ENCODE results near the gene MED6. TPM values are rescaled to one million over a fixed set of nuclear protein-coding genes. Genes with fewer than 3 reads are reported as not detected.

Gene MED6
- total RNA-seq, 2 donors from 2014 or later: 16.5 to 50.7 TPM

GRCh38 chr14:70563869-70564268, 36.6 kb downstream of the MED6 start:
- Histone ChIP-seq H3K4me3 (no peak overlapping the region), H3K27ac (no peak overlapping the region), H3K9me3 (no peaks in the 10 kb centered on the region), H3K36me3 (peaks cover 28% of the 10 kb centered on the region), H3K27me3 (replicated peaks; ENCODE audit: insufficient read depth) (no peaks in the 10 kb centered on the region), H3K4me1 (ENCODE audit: control insufficient read depth in 1 of 2, low read depth in 2 of 2) (no peaks in the 10 kb centered on the region)
- ATAC-seq (ENCODE audit: insufficient number of reproducible peaks, low FRiP score, low read depth): no peak
- no peak for DNase-seq (ENCODE audit: low spot score)
- TF ChIP-seq CTCF (IDR thresholded peaks at IDR 0.05): no peak

- no peak overlapping the region for H3K4me3 ChIP-seq
- DNase-seq (ENCODE audit: low spot score): no peak
- H3K4me1 ChIP-seq (ENCODE audit: control insufficient read depth in 1 of 2, low read depth in 2 of 2): no peaks in the 10 kb centered on the region
- no peak for ATAC-seq (ENCODE audit: insufficient number of reproducible peaks, low FRiP score, low read depth)
- no peaks in the 10 kb centered on the region for H3K27me3 ChIP-seq (replicated peaks; ENCODE audit: insufficient read depth)
- no peaks in the 10 kb centered on the region for H3K9me3 ChIP-seq
- H3K36me3 ChIP-seq: peaks cover 25% of the 10 kb centered on the region
- no peak for TF ChIP-seq CTCF (IDR thresholded peaks at IDR 0.05)
- H3K27ac ChIP-seq: no peak overlapping the region
Observed at GRCh38 chr14:70563417-70563816, 37.0 kb downstream of the MED6 start.

- H3K27me3 ChIP-seq (replicated peaks; ENCODE audit: insufficient read depth): no peaks in the 10 kb centered on the region
- H3K4me3 ChIP-seq: no peak overlapping the region
- no peak overlapping the region for H3K27ac ChIP-seq
- TF ChIP-seq CTCF (IDR thresholded peaks at IDR 0.05): no peak
- peaks cover 12% of the 10 kb centered on the region for H3K36me3 ChIP-seq
- no peak for ATAC-seq (ENCODE audit: insufficient number of reproducible peaks, low FRiP score, low read depth)
- no peaks in the 10 kb centered on the region for H3K4me1 ChIP-seq (ENCODE audit: control insufficient read depth in 1 of 2, low read depth in 2 of 2)
- DNase-seq (ENCODE audit: low spot score): no peak
- H3K9me3 ChIP-seq: no peaks in the 10 kb centered on the region
Observed at GRCh38 chr14:70558356-70558755, 42.1 kb downstream of the MED6 start.

GRCh38 chr14:70555890-70556289, 44.6 kb downstream of the MED6 start:
- TF ChIP-seq CTCF (IDR thresholded peaks at IDR 0.05): no peak
- no peak overlapping the region for H3K27ac ChIP-seq
- H3K4me1 ChIP-seq (ENCODE audit: control insufficient read depth in 1 of 2, low read depth in 2 of 2): no peaks in the 10 kb centered on the region
- DNase-seq (ENCODE audit: low spot score) (no peak), ATAC-seq (ENCODE audit: insufficient number of reproducible peaks, low FRiP score, low read depth) (no peak)
- no peaks in the 10 kb centered on the region for H3K27me3 ChIP-seq (replicated peaks; ENCODE audit: insufficient read depth)
- peaks cover 4% of the 10 kb centered on the region for H3K36me3 ChIP-seq
- no peaks in the 10 kb centered on the region for H3K9me3 ChIP-seq
- H3K4me3 ChIP-seq: no peak overlapping the region

GRCh38 chr14:70538087-70538486, 62.4 kb downstream of the MED6 start:
- TF ChIP-seq CTCF (IDR thresholded peaks at IDR 0.05): no peak
- no peak for DNase-seq (ENCODE audit: low spot score)
- Histone ChIP-seq H3K4me3 (no peak overlapping the region), H3K4me1 (ENCODE audit: control insufficient read depth in 1 of 2, low read depth in 2 of 2) (no peaks in the 10 kb centered on the region), H3K9me3 (peaks cover 4% of the 10 kb centered on the region), H3K36me3 (no peaks in the 10 kb centered on the region), H3K27me3 (replicated peaks; ENCODE audit: insufficient read depth) (no peaks in the 10 kb centered on the region), H3K27ac (no peak overlapping the region)
- ATAC-seq (ENCODE audit: insufficient number of reproducible peaks, low FRiP score, low read depth): no peak
